GM21529 (cell line): Measurements from ENCODE around the gene EIF2D.
A peak's percentile ranks its signal among the peaks of the same experiment; 100 is the strongest.

Experiments used
- ATAC-seq: cut with Tn5 transposase; IDR thresholded peaks from one replicate; pipeline ENCODE4 v1.9.1; 2021; ENCODE audit not compliant: unreplicated experiment

Gene EIF2D

DNA sequence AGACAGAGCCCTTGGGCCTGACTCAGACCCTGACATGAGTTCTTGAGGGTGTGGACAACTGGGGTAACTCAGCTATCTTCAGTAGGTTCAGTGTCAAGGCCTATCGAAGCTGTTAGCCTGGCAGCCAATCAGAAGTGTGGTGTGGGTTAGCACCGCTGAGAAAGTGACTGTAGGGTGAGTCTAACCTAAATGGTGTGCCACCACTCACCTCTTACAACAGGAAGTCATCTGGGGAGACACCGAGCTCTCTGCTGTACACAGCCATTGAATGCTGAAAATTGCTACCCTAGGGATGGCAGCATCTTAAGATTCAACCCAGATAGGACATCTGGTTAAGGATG is 60.3 kb downstream of the EIF2D start:
- ATAC-seq = no peak

DNA sequence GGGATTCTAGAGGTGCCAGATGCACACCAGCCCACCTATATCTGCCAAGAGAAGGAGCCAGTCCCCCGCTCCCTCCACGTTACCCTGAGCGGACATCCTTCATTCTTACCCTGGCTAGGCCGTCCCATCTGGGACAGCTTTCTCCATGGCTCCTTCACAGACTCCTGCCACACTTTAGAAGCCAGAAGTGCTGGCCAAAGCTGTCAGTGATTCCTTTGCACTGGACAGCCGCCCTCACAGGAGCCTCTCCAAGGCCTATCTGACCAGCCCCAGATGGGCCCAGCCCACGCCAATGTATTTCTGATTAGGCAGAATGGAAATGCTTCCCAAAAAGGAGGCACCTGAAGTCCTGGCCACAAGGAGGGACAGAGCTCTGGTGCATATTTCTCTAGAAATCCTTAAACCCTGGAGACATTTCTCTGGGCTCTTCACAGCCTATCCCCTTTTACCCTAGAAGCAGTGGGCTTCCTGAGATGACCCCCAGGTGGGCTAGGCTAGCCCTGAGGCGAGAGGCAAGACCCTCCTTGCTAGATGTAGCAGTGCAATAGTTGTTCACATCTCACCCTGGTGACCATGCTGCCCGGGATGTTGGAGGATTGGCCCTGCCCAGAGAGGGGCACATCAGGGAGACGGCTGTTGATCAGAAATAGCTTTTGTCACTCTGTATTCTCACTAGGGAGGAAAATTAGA is 60.8 kb downstream of the EIF2D start:
- no peak for ATAC-seq

DNA sequence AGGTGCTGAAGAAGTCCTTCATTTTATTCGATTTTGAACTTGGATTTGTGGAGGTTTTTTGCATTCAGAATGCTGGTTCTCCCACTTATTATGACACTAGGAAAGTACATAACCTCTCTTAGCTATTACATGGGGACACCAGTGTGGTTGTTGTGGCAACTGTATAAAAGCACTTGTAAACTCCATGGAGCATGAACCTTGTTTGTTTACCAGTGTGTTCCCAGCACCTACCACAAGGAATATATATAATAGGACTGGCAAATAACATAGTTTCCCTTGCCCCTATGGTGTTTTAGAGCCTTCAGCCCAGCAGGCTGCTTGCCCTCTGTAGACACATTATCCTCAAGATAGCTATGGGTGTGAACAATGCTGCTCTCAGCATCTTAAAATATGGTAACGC is 61.8 kb downstream of the EIF2D start:
- ATAC-seq = no peak

DNA sequence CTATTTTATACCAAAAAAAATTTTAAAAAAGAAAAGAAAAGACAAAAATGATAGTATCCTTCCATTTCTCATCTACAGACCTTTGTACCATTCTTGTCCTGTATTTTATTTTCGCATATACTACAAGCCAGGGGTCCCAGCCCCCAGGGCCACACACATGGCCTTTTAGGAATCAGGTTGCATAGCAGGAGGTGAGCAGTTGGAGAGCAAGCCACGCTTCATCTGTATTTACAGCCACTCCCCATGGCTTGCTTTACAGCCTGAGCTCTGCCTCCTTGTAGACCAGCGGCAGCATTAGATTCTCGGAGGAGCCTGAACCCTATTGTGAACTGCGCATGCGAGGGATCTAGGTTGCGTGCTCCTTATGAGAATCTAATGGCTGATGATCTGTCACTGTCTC is 65.2 kb downstream of the EIF2D start:
- ATAC-seq = no peak

- no peak for ATAC-seq
Observed at GRCh38 chr1:206545351-206545750, 66.9 kb downstream of the EIF2D start.

DNA sequence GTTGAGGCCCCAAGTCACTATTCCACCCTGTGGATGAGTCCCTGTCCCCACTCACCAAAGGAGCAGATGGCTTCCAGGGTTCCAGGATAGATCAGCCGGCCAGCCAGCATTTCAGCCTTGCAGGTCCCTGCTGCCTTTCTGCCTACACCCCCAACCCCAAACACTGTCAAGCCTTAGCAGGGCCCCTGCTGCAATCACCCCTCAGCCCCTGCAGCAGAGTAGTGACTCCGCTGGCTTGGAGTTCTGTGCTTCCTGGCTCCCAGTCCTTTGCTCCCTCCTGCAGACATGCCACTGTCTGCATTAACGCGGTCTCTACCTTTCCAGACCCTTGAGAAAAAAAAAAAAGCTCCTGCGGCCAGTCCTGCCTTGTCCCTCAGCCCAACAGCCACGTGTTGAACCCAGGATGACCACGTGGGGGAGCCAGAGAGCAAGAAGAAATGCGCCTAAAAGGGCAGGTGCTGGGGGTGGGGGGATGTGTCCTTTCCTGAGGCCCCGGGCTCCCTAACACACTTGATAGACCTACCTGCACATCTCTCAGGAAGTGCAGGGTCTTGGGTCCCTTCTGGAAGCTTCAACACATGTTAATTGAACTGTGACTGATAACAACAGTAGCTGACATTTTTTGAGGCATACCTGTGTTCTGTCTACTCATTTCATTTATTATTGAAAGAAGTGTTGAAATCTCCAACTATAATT is 67.6 kb downstream of the EIF2D start:
- ATAC-seq = peak; percentile 62
